HepG2 (cell line): ENCODE measurements around the gene TPM2. TPM values are rescaled to one million over a fixed set of nuclear protein-coding genes. Genes with fewer than 3 reads are reported as not detected.
A peak's percentile ranks its signal among the peaks of the same experiment; 100 is the strongest.

Source experiments
- AHR ChIP-seq: IDR thresholded peaks from 2 replicates; pipeline ENCODE4 v1.6.1; 2018; ENCODE audit warnings: missing genetic modification reagents, missing compliant biosample characterization
- CCAR2 ChIP-seq: fragments of 200-400 bp; formaldehyde crosslinking; optimal IDR thresholded peaks from 2 replicates; pipeline ENCODE3; 2018; ENCODE audit warnings: low read depth, mild to moderate bottlenecking, low read length, moderate library complexity
- FOSL1 ChIP-seq: sonication (generic); formaldehyde crosslinking; IDR thresholded peaks from 2 replicates; pipeline ENCODE4 v1.9.0; 2021; ENCODE audit warnings: missing genetic modification reagents, borderline replicate concordance
- HNF4A ChIP-seq: sonication (generic); formaldehyde crosslinking; IDR thresholded peaks from 2 replicates; pipeline ENCODE4 v1.4.0; 2020; ENCODE audit warnings: missing genetic modification reagents
- MAF1 ChIP-seq: sonication (generic); formaldehyde crosslinking; IDR thresholded peaks from 2 replicates; pipeline ENCODE4 v1.5.0; 2020; ENCODE audit warnings: missing genetic modification reagents, borderline replicate concordance
- MED1 ChIP-seq: sonication (generic); formaldehyde crosslinking; IDR thresholded peaks from 2 replicates; pipeline ENCODE4 v1.4.0; 2020; ENCODE audit warnings: missing genetic modification reagents
- MTF2 ChIP-seq: sonication (generic); formaldehyde crosslinking; IDR thresholded peaks from 2 replicates; pipeline ENCODE4 v1.5.0; 2020; ENCODE audit warnings: missing genetic modification reagents, borderline replicate concordance
- RCOR2 ChIP-seq: IDR thresholded peaks from 2 replicates; pipeline ENCODE4 v1.6.1; 2016; ENCODE audit warnings: missing biosample characterization, missing genetic modification reagents
- SOX13 ChIP-seq, 3 experiments: fragments of 450-650 bp in 1 of 3; sonication (generic) in 1 of 3; formaldehyde crosslinking in 1 of 3; IDR thresholded peaks in 2 of 3; conservative IDR thresholded peaks in 1 of 3; 2 replicates each; pipeline versions ENCODE4 v1.5.0 to v1.6.1; 2016 to 2020; ENCODE audit warnings: antibody characterized with exemption in 1 of 3, mild to moderate bottlenecking in 1 of 3, missing compliant biosample characterization in 1 of 3, missing genetic modification reagents in 1 of 3, moderate library complexity in 1 of 3
- ZNF670 ChIP-seq: sonication (generic); formaldehyde crosslinking; IDR thresholded peaks from 2 replicates; pipeline ENCODE4 v1.8.0; 2022; ENCODE audit warnings: mild to moderate bottlenecking, missing genetic modification reagents, borderline replicate concordance
- ZNF678 ChIP-seq: sonication (generic); formaldehyde crosslinking; IDR thresholded peaks from 2 replicates; pipeline ENCODE4 v1.4.0; 2020; ENCODE audit warnings: mild to moderate bottlenecking, missing genetic modification reagents
- polyA plus RNA-seq, 8 experiments: library from polyadenylated mRNA; depleted of rRNA in 3 of 8; stranded (reverse) in 7 of 8; unstranded in 1 of 8; fragments of >200 nt; fragmentation: Illumina TruSeq in 4 of 8; extraction: Trizol in 4 of 8; gene quantifications; 2 replicates each; pipeline versions ENCODE4 v1.2.1 to v1.2.3, GENCODE V29; 2011 to 2016; ENCODE audit warnings: low read depth in 4 of 8, missing spikeins in 1 of 8, mixed read lengths in 1 of 8; ENCODE audit not compliant: insufficient read depth in 1 of 8
- total RNA-seq, 5 experiments: library from RNA; depleted of rRNA; stranded (reverse); fragments of >200 nt; fragmentation: Illumina TruSeq; extraction: Trizol; gene quantifications; 2 replicates each; pipeline ENCODE4 v1.2.3, GENCODE V29; 2016; ENCODE audit warnings: low read depth in 1 of 5
- TF ChIP-seq, protein P1 (sequence below): sonication (generic); formaldehyde crosslinking; IDR thresholded peaks from 2 replicates; pipeline ENCODE4 v1.5.0; 2020; ENCODE audit warnings: mild to moderate bottlenecking, missing genetic modification reagents
- TF ChIP-seq, protein P2 (sequence below): sonication (generic); formaldehyde crosslinking; IDR thresholded peaks from 2 replicates; pipeline ENCODE4 v1.5.1; 2020; ENCODE audit warnings: mild to moderate bottlenecking, missing genetic modification reagents, moderate library complexity
- TF ChIP-seq, protein P3 (sequence below): sonication (generic); formaldehyde crosslinking; IDR thresholded peaks from 2 replicates; pipeline ENCODE4 v1.4.0; 2020; ENCODE audit warnings: mild to moderate bottlenecking, missing genetic modification reagents
- TF ChIP-seq, protein P4 (sequence below): sonication (generic); formaldehyde crosslinking; IDR thresholded peaks from 2 replicates; pipeline ENCODE4 v1.5.0; 2020; ENCODE audit warnings: mild to moderate bottlenecking, missing genetic modification reagents

Gene TPM2
- total and polyA plus RNA-seq, 2 of the 13 experiments (the other 11 are each of a cell fraction or from before 2014, with no cell fraction given), result 3.1 to 10.7 TPM

DNA sequence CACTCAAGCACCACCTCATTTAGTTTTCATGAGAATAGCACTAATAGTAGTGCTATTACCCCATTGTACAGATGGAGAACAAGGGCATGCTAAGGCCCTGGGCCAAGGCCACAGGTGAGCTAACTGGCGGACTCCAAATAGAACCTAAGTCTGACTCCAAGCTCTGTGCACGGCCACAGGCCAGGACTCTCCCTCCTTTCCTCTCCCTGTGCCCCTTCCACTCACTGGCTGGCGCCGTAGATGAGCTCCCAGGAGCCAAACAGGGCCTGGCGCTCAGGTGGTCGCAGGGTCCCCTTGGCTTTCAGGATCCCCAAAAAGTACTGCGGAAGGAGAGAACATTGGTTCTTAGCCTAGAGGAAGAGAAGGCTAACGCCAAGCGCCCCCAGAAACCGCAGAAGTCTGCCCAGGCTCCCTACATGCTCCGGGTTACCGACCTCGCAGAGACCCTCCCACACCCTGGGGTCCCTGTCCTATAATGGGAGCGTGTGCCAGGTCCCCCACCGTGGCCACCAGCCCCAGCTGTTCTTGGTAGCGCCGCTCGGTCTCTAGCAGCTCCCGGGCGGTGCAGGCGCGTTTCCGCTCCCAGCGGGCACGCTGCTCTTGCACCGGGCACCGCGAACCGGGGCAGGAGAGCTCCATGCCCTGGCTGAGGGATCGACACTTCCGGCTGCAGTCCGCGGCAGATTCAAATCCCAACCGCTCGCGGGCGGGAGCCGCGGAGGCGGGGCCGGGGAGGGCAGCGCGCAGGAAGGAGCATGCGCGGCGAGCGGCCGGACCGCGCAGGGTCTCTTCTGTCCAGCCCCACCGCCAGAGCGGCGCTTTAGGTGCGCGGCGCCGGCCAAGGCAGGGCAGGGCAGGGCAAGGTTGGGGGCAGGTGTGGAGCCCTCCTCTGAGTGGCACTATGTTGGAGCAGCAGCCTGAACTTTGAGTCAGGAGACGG is 24.9 kb downstream of the TPM2 start, which contains the start of gene ARHGEF39 (continued):
- TF ChIP-seq SOX13 (IDR thresholded peaks at IDR 0.05) (no peak; the same call in 1 of the 2 replicates), SOX13 (CRISPR knock-in tag; conservative IDR thresholded peaks at IDR 0.05 in 1 of 2, IDR thresholded peaks at IDR 0.05 in 1 of 2) (peak in 1 of 2 experiments; percentile 48; a peak in 1 of 4 replicates), HNF4A (CRISPR knock-in tag) (no peak; the same call in 1 of the 2 replicates), AHR (CRISPR knock-in tag) (peak; percentile 48; the same call in 1 of the 2 replicates), MAF1 (peak; percentile 60; the same call in 1 of the 2 replicates), ZNF678 (CRISPR knock-in tag) (no peak), RCOR2 (CRISPR knock-in tag) (peak; percentile 47; the same call in 1 of the 2 replicates), MTF2 (CRISPR knock-in tag) (peak; percentile 67; the same call in 1 of the 2 replicates), ZNF670 (CRISPR knock-in tag) (0 out of 2 replicates have a peak, but pooled peaks have one; percentile 84), CCAR2 (no peak), MED1 (CRISPR knock-in tag) (peak; percentile 78), FOSL1 (CRISPR knock-in tag) (no peak)
- TF ChIP-seq, protein P1, sequence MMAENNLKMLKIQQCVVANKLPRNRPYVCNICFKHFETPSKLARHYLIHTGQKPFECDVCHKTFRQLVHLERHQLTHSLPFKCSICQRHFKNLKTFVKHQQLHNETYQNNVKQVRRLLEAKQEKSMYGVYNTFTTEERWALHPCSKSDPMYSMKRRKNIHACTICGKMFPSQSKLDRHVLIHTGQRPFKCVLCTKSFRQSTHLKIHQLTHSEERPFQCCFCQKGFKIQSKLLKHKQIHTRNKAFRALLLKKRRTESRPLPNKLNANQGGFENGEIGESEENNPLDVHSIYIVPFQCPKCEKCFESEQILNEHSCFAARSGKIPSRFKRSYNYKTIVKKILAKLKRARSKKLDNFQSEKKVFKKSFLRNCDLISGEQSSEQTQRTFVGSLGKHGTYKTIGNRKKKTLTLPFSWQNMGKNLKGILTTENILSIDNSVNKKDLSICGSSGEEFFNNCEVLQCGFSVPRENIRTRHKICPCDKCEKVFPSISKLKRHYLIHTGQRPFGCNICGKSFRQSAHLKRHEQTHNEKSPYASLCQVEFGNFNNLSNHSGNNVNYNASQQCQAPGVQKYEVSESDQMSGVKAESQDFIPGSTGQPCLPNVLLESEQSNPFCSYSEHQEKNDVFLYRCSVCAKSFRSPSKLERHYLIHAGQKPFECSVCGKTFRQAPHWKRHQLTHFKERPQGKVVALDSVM (CRISPR knock-in tag), result peak; percentile 45; the same call in 1 of the 2 replicates
- TF ChIP-seq, protein P2, sequence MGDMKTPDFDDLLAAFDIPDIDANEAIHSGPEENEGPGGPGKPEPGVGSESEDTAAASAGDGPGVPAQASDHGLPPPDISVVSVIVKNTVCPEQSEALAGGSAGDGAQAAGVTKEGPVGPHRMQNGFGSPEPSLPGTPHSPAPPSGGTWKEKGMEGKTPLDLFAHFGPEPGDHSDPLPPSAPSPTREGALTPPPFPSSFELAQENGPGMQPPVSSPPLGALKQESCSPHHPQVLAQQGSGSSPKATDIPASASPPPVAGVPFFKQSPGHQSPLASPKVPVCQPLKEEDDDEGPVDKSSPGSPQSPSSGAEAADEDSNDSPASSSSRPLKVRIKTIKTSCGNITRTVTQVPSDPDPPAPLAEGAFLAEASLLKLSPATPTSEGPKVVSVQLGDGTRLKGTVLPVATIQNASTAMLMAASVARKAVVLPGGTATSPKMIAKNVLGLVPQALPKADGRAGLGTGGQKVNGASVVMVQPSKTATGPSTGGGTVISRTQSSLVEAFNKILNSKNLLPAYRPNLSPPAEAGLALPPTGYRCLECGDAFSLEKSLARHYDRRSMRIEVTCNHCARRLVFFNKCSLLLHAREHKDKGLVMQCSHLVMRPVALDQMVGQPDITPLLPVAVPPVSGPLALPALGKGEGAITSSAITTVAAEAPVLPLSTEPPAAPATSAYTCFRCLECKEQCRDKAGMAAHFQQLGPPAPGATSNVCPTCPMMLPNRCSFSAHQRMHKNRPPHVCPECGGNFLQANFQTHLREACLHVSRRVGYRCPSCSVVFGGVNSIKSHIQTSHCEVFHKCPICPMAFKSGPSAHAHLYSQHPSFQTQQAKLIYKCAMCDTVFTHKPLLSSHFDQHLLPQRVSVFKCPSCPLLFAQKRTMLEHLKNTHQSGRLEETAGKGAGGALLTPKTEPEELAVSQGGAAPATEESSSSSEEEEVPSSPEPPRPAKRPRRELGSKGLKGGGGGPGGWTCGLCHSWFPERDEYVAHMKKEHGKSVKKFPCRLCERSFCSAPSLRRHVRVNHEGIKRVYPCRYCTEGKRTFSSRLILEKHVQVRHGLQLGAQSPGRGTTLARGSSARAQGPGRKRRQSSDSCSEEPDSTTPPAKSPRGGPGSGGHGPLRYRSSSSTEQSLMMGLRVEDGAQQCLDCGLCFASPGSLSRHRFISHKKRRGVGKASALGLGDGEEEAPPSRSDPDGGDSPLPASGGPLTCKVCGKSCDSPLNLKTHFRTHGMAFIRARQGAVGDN (CRISPR knock-in tag), result peak; percentile 99
- TF ChIP-seq, protein P3, sequence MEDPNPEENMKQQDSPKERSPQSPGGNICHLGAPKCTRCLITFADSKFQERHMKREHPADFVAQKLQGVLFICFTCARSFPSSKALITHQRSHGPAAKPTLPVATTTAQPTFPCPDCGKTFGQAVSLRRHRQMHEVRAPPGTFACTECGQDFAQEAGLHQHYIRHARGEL (CRISPR knock-in tag), result no peak
- TF ChIP-seq, protein P4, sequence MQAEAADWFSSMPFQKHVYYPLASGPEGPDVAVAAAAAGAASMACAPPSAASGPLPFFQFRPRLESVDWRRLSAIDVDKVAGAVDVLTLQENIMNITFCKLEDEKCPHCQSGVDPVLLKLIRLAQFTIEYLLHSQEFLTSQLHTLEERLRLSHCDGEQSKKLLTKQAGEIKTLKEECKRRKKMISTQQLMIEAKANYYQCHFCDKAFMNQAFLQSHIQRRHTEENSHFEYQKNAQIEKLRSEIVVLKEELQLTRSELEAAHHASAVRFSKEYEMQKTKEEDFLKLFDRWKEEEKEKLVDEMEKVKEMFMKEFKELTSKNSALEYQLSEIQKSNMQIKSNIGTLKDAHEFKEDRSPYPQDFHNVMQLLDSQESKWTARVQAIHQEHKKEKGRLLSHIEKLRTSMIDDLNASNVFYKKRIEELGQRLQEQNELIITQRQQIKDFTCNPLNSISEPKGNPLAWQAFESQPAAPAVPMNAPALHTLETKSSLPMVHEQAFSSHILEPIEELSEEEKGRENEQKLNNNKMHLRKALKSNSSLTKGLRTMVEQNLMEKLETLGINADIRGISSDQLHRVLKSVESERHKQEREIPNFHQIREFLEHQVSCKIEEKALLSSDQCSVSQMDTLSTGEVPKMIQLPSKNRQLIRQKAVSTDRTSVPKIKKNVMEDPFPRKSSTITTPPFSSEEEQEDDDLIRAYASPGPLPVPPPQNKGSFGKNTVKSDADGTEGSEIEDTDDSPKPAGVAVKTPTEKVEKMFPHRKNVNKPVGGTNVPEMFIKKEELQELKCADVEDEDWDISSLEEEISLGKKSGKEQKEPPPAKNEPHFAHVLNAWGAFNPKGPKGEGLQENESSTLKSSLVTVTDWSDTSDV (CRISPR knock-in tag), result no peak
